Bronchial epithelial cell (primary cell): ENCODE data around the gene DNASE2B. TPM values are rescaled to one million over a fixed set of nuclear protein-coding genes. Genes with fewer than 3 reads are reported as not detected.
"Not testable (repeated sequence)": the region's sequence is repeated elsewhere in the genome, so short reads cannot be mapped to it uniquely, and the experiment has no call there.

Experiments used
- DNase-seq: peaks from one replicate; pipeline ENCODE4 v3.0.0-alpha.2; 2010; ENCODE audit warnings: low read depth
- FAIRE-seq: peaks from 2 replicates; lab custom pipeline; 2011; peaks lifted over from hg19 to GRCh38; lab: Jason Lieb, UNC
- H3K27me3 ChIP-seq: 2 replicates; pipeline ENCODE4 v1.5.1; 2011; ENCODE audit warnings: low read length; ENCODE audit not compliant: control insufficient read depth, insufficient read depth
- H3K36me3 ChIP-seq: 2 replicates; pipeline ENCODE4 v1.5.1; 2011; ENCODE audit warnings: low read length; ENCODE audit not compliant: control insufficient read depth, insufficient read depth
- H3K4me3 ChIP-seq: 2 replicates; pipeline ENCODE4 v1.5.1; 2011; ENCODE audit warnings: mild to moderate bottlenecking, low read depth, low read length, control low read depth
- CTCF ChIP-seq: IDR thresholded peaks from 2 replicates; pipeline ENCODE4 v1.5.1; 2011; ENCODE audit warnings: mild to moderate bottlenecking, moderate library complexity, low read length, control low read depth, inconsistent platforms; ENCODE audit not compliant: insufficient read depth, severe bottlenecking
- total RNA-seq: library from RNA; depleted of rRNA; stranded (reverse); fragments of >200 nt; gene quantifications from 2 replicates; pipeline ENCODE4 v1.2.1, GENCODE V29; 2014

DNASE2B gene
- total RNA-seq, 1 donor from 2014 or later = not detected

- H3K27me3 ChIP-seq = no peaks in the 10 kb centered on the region
- no peak for TF ChIP-seq CTCF
- no peak for FAIRE-seq
- H3K4me3 ChIP-seq = no peak overlapping the region
- DNase-seq = no peak
- no peaks in the 10 kb centered on the region for H3K36me3 ChIP-seq
These were observed 38.8 kb downstream of the DNASE2B start for GRCh38 chr1:84436876-84437655.

- H3K36me3 ChIP-seq = no peaks in the 10 kb centered on the region
- DNase-seq (peak; percentile 96), FAIRE-seq (no peak)
These were observed 44.0 kb downstream of the DNASE2B start for GRCh38 chr1:84442256-84442655.

GRCh38 chr1:84442747-84443646, 44.7 kb downstream of the DNASE2B start:
- H3K4me3 ChIP-seq, H3K36me3 ChIP-seq, H3K27me3 ChIP-seq, FAIRE-seq, DNase-seq: not testable (repeated sequence)

More at GRCh38 chr1:84442256-84442655, 44.0 kb downstream of the DNASE2B start:
- Histone ChIP-seq H3K4me3 (no peak overlapping the region), H3K27me3 (no peaks in the 10 kb centered on the region)
- peak; percentile 44 for TF ChIP-seq CTCF

- FAIRE-seq, DNase-seq, H3K4me3 ChIP-seq, H3K27me3 ChIP-seq, H3K36me3 ChIP-seq: not testable (repeated sequence)
These were observed 50.4 kb downstream of the DNASE2B start for GRCh38 chr1:84448704-84449103.

- H3K4me3 ChIP-seq = no peak overlapping the region
- FAIRE-seq = no peak
- H3K27me3 ChIP-seq = no peaks in the 10 kb centered on the region
- no peaks in the 10 kb centered on the region for H3K36me3 ChIP-seq
- TF ChIP-seq CTCF = no peak
- DNase-seq = peak; percentile 64
These were observed 52.6 kb downstream of the DNASE2B start for GRCh38 chr1:84450910-84451309.

GRCh38 chr1:84452436-84452835, 54.2 kb downstream of the DNASE2B start:
- H3K27me3 ChIP-seq = no peaks in the 10 kb centered on the region
- no peak for DNase-seq
- no peak for FAIRE-seq
- H3K36me3 ChIP-seq = no peaks in the 10 kb centered on the region
- TF ChIP-seq CTCF = no peak
- H3K4me3 ChIP-seq = no peak overlapping the region
